ENCODE measurements around the gene NPC2.

The NPC2 gene

DNA sequence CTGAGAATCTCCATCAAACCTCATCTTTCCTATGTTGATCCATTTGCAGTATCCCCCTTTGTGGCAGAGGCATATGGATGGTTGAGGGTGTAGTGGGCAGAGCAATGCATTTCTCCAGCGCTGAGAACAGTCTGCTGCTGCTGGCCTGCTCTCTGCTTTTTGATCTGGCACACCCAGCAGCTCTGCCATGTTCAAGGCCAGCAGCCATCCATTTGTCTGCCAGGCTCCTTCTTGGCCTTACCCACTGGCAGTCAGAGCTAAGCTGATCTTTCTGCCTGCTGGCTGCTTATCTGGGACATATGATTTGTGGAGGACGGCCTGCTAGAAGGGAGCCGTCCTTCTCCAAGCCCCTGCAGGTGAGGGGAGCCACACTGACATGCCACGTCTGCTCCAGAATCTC lies 17.0 kb downstream of the NPC2 start:
- H3K4me3 ChIP-seq = no peak overlapping the region
- H3K27ac ChIP-seq = no peak overlapping the region
- H3K4me2 ChIP-seq = no peak overlapping the region
- TF ChIP-seq Cebpa-rat (IDR thresholded peaks at IDR 0.05) = no peak
- peaks cover 50% of the 10 kb centered on the region for H3K36me3 ChIP-seq
- peaks cover 3% of the 10 kb centered on the region; the same call in 1 of the 2 replicates for H3K4me1 ChIP-seq
- no peaks in the 10 kb centered on the region for H3K27me3 ChIP-seq
- 0 out of 2 replicates have a peak, but pooled peaks cover 3% of the 10 kb centered on the region for H4K20me1 ChIP-seq
- no peaks in the 10 kb centered on the region for H3K9me3 ChIP-seq
- no peak overlapping the region for H3K9ac ChIP-seq

GRCh38 chr14:74475678-74476077 lies 17.4 kb downstream of the NPC2 start:
- no peak overlapping the region for H3K4me2 ChIP-seq
- no peak overlapping the region for H3K9ac ChIP-seq
- H3K4me3 ChIP-seq = no peak overlapping the region
- H4K20me1 ChIP-seq = no peaks in the 10 kb centered on the region
- H3K27ac ChIP-seq = no peak overlapping the region
- no peaks in the 10 kb centered on the region for H3K9me3 ChIP-seq
- no peak for TF ChIP-seq Cebpa-rat (IDR thresholded peaks at IDR 0.05)
- peaks cover 45% of the 10 kb centered on the region for H3K36me3 ChIP-seq
- no peaks in the 10 kb centered on the region for H3K27me3 ChIP-seq
- H3K4me1 ChIP-seq = peaks cover 3% of the 10 kb centered on the region; the same call in 1 of the 2 replicates

DNA sequence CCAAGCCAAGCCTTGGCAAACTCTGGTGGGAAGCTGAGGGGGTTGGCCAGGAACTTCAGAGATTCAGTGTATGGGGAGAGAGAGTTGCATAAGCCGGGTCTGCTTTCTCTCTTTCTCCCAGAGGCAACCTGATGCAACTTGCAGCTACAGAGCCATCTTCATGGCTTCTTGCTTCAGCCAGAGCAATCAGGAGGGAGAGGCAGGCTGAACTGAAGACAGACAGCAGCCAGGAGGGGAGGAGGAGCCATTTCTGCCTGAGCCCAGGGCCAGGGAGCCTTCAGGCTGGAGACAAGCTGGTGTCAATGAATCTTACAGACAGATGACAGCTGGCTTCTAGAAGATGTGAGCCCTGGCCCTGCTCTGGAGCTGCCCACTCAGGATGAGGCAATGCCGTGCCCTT lies 18.7 kb downstream of the NPC2 start:
- Histone ChIP-seq H3K4me3 (no peak overlapping the region), H3K4me1 (peaks cover 3% of the 10 kb centered on the region; the same call in 1 of the 2 replicates), H3K9ac (no peak overlapping the region), H3K27me3 (no peaks in the 10 kb centered on the region), H3K4me2 (no peak overlapping the region), H4K20me1 (no peaks in the 10 kb centered on the region), H3K27ac (no peak overlapping the region), H3K36me3 (peaks cover 33% of the 10 kb centered on the region), H3K9me3 (no peaks in the 10 kb centered on the region)
- no peak for TF ChIP-seq Cebpa-rat (IDR thresholded peaks at IDR 0.05)

GRCh38 chr14:74472601-74473000 lies 20.5 kb downstream of the NPC2 start:
- Histone ChIP-seq H3K4me3 (no peak overlapping the region), H3K36me3 (peaks cover 23% of the 10 kb centered on the region), H3K27me3 (no peaks in the 10 kb centered on the region), H3K9ac (no peak overlapping the region), H4K20me1 (no peaks in the 10 kb centered on the region), H3K4me2 (no peak overlapping the region), H3K27ac (no peak overlapping the region), H3K9me3 (no peaks in the 10 kb centered on the region), H3K4me1 (peaks cover 3% of the 10 kb centered on the region; the same call in 1 of the 2 replicates)
- TF ChIP-seq Cebpa-rat (IDR thresholded peaks at IDR 0.05) = no peak

DNA sequence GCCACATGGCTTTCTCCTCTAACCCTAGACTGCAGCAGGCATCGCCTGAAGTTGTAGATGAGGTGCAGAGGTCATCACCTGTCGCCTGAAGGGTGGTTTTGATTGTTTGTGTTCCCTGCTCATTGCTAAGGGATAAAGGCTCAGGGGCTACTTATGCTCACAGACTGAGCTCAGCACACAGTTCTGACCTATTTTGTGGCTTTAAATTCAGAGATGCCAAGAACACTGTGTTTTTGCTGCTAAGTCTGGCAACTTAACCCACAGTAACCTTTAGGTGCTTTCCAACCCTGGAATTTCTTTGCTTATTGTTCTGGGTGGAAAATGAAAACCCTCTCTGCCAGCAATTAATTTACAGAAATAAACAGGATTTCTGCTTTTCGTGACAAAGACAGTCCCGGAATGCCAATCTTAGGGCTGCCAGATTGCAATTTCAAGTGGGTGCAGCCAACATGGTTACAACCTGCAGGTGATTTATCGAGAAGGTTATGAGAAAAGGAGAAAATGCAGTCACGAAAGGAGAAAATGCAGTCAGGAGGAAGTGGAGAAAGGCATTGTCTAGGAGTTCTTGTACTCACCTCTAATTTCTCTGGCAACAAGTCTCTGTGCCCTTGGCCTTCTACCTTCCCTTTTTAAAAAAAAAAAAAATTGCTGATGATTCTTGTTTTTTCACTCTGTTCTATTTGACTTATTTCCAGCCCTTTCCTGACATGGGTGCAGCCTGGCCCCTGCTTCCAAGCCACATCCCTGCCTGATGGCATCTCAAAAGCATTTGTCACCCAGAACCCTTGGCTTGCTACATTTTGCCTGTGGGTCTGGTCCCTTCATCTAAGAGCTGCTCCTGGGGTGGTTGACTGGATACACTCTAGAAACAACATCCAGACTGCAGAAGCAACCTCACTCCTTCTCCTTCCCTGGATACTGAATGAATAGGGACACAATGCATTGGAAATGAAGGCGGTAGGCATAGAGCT lies 23.3 kb downstream of the NPC2 start:
- H3K27ac ChIP-seq = no peak overlapping the region
- no peak overlapping the region for H3K4me2 ChIP-seq
- H3K9me3 ChIP-seq = no peaks in the 10 kb centered on the region
- no peaks in the 10 kb centered on the region for H3K27me3 ChIP-seq
- no peak overlapping the region for H3K9ac ChIP-seq
- TF ChIP-seq Cebpa-rat (IDR thresholded peaks at IDR 0.05) = no peak
- no peak overlapping the region for H3K4me3 ChIP-seq
- peaks cover 3% of the 10 kb centered on the region; the same call in 1 of the 2 replicates for H3K4me1 ChIP-seq
- no peaks in the 10 kb centered on the region for H4K20me1 ChIP-seq
- peaks cover 13% of the 10 kb centered on the region for H3K36me3 ChIP-seq

DNA sequence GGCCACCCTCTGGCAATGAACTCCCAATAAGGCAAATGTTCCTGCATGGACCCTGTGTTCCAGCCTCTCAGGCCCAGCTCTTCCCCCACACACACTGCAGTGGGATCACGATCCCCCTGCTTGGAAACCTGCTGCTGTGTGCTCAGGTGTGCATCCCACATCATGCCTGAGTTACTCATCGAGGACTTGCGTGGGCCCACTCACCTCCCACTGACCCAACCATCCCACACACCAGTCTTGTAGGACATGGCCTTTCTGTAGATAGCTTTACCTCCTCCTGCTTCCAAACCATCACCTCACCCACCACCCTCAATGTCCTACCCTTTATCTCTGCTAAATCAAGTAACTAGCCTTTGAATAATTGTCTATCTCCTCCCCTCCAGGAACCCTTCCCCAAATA lies 24.6 kb downstream of the NPC2 start:
- H3K27me3 ChIP-seq = no peaks in the 10 kb centered on the region
- no peak overlapping the region for H3K9ac ChIP-seq

DNA sequence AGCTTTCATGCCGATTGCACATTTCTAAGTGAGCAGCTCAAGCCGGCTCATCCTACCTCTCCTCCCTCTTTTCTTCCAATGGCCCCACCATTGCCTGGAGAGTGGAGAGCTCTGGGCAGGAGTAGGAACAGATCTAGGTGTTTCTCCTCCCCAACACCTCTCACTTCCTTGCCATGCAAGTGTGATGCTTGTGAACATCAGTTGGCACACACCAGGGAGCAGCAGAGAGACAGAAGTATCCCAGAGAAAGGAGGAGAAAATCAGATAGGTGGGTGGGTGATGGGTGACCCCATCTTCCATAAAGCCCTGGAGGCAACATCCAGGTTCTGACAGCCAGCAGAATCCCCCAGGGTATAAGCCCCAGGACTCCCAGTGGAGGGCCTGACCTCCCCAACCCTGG lies 27.8 kb downstream of the NPC2 start:
- no peak overlapping the region for H3K9ac ChIP-seq
- TF ChIP-seq Cebpa-rat (IDR thresholded peaks at IDR 0.05) = no peak
- no peaks in the 10 kb centered on the region for H3K36me3 ChIP-seq
- peaks cover 6% of the 10 kb centered on the region; the same call in 1 of the 2 replicates for H3K4me1 ChIP-seq
- no peaks in the 10 kb centered on the region for H3K9me3 ChIP-seq
- H4K20me1 ChIP-seq = no peaks in the 10 kb centered on the region
- no peaks in the 10 kb centered on the region for H3K27me3 ChIP-seq
- H3K4me3 ChIP-seq = no peak overlapping the region
- no peak overlapping the region for H3K4me2 ChIP-seq
- no peak overlapping the region for H3K27ac ChIP-seq

More for the DNA sequence above, 24.6 kb downstream of the NPC2 start:
- Histone ChIP-seq H3K9me3 (no peaks in the 10 kb centered on the region), H3K4me1 (peaks cover 3% of the 10 kb centered on the region; the same call in 1 of the 2 replicates), H4K20me1 (no peaks in the 10 kb centered on the region), H3K4me2 (no peak overlapping the region), H3K36me3 (peaks cover 2% of the 10 kb centered on the region), H3K4me3 (no peak overlapping the region), H3K27ac (no peak overlapping the region)
- no peak for TF ChIP-seq Cebpa-rat (IDR thresholded peaks at IDR 0.05)

- Histone ChIP-seq H3K27me3 (no peaks in the 10 kb centered on the region), H3K9ac (no peak overlapping the region), H3K4me2 (no peak overlapping the region), H3K27ac (no peak overlapping the region), H3K4me3 (no peak overlapping the region), H3K36me3 (no peaks in the 10 kb centered on the region), H3K9me3 (no peaks in the 10 kb centered on the region), H3K4me1 (peaks cover 11% of the 10 kb centered on the region), H4K20me1 (no peaks in the 10 kb centered on the region)
- no peak for TF ChIP-seq Cebpa-rat (IDR thresholded peaks at IDR 0.05)
These were observed 28.3 kb downstream of the NPC2 start for GRCh38 chr14:74464785-74465184.

DNA sequence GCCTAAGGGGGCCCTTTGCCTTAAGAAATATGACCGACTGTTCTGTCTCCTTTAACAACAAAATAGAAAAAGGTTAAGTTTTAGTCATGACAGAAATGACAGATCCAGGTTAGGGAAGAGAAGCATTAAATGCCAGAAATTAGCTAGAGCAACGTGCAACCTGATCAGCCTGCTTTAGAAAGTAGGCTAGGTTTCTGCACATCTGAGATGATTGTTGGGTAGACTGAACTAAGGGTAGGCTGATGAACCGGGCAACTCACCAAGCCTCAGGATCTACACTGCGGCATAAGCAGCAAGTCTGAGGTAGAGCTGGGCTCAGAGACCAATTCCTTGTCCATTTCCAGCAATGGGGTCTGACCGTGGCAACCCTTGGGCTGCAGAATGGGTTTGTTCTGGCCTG lies 29.4 kb downstream of the NPC2 start:
- Histone ChIP-seq H4K20me1 (no peaks in the 10 kb centered on the region), H3K9me3 (no peaks in the 10 kb centered on the region), H3K27me3 (no peaks in the 10 kb centered on the region), H3K9ac (no peak overlapping the region), H3K36me3 (no peaks in the 10 kb centered on the region), H3K4me1 (peaks cover 21% of the 10 kb centered on the region), H3K27ac (no peak overlapping the region), H3K4me3 (no peak overlapping the region), H3K4me2 (no peak overlapping the region)
- no peak for TF ChIP-seq Cebpa-rat (IDR thresholded peaks at IDR 0.05)

GRCh38 chr14:74462993-74463392 lies 30.1 kb downstream of the NPC2 start:
- H4K20me1 ChIP-seq = no peaks in the 10 kb centered on the region
- H3K27me3 ChIP-seq = no peaks in the 10 kb centered on the region
- no peak overlapping the region for H3K4me3 ChIP-seq
- H3K4me2 ChIP-seq = no peak overlapping the region
- H3K9ac ChIP-seq = no peak overlapping the region
- no peaks in the 10 kb centered on the region for H3K36me3 ChIP-seq
- H3K27ac ChIP-seq = no peak overlapping the region
- TF ChIP-seq Cebpa-rat (IDR thresholded peaks at IDR 0.05) = no peak
- peaks cover 27% of the 10 kb centered on the region for H3K4me1 ChIP-seq
- no peaks in the 10 kb centered on the region for H3K9me3 ChIP-seq
